CD1c-positive myeloid dendritic cell (primary cell): ENCODE results near the gene M1AP.

ENCODE experiments used
- DNase-seq: peaks from one replicate; pipeline ENCODE4 v3.0.0-alpha.2; 2016; ENCODE audit errors: extremely low spot score

M1AP gene

GRCh38 chr2:74524955-74525716 is 123.0 kb downstream of the M1AP start:
- no peak for DNase-seq

- DNase-seq = no peak
These were observed 124.1 kb downstream of the M1AP start for GRCh38 chr2:74524005-74524404.

- no peak for DNase-seq
These were observed 125.6 kb downstream of the M1AP start for GRCh38 chr2:74522516-74522915.

GRCh38 chr2:74516650-74517049 is 131.5 kb downstream of the M1AP start:
- no peak for DNase-seq

- DNase-seq = peak; percentile 63
These were observed 132.0 kb downstream of the M1AP start for GRCh38 chr2:74515981-74516633.

- no peak for DNase-seq
These were observed 132.7 kb downstream of the M1AP start for GRCh38 chr2:74515271-74515980.

- no peak for DNase-seq
These were observed 133.5 kb downstream of the M1AP start, which contains the start of gene TLX2 for GRCh38 chr2:74514368-74515270. Gene TLX2 (plus strand): TSS chr2:74514450. CDS start chr2:74514807, 357 bp downstream.

- DNase-seq = no peak
These were observed 134.3 kb downstream of the M1AP start for GRCh38 chr2:74513605-74514367.

GRCh38 chr2:74512744-74513604 is 135.2 kb downstream of the M1AP start:
- no peak for DNase-seq

GRCh38 chr2:74511104-74511989 is 136.8 kb downstream of the M1AP start:
- no peak for DNase-seq

- no peak for DNase-seq
These were observed 137.9 kb downstream of the M1AP start for GRCh38 chr2:74510272-74510671.

- no peak for DNase-seq
These were observed 140.1 kb downstream of the M1AP start for GRCh38 chr2:74507926-74508520.
